Fibroblast of mammary gland (primary cell): Measurements from ENCODE around the gene KIF26A.

Experiments
- DNase-seq: peaks from one replicate; pipeline ENCODE4 v3.0.0-alpha.2; 2010; ENCODE audit warnings: low read depth
- H3K4me3 ChIP-seq: 2 replicates; pipeline ENCODE4 v1.5.1; 2011; ENCODE audit warnings: low read depth, mild to moderate bottlenecking, low read length, moderate library complexity; ENCODE audit not compliant: control insufficient read depth
- CTCF ChIP-seq: conservative IDR thresholded peaks from 2 replicates; pipeline ENCODE4 v1.5.1; 2011; ENCODE audit warnings: low read depth, low read length, inconsistent platforms; ENCODE audit not compliant: control insufficient read depth, insufficient read depth

The KIF26A gene

DNA sequence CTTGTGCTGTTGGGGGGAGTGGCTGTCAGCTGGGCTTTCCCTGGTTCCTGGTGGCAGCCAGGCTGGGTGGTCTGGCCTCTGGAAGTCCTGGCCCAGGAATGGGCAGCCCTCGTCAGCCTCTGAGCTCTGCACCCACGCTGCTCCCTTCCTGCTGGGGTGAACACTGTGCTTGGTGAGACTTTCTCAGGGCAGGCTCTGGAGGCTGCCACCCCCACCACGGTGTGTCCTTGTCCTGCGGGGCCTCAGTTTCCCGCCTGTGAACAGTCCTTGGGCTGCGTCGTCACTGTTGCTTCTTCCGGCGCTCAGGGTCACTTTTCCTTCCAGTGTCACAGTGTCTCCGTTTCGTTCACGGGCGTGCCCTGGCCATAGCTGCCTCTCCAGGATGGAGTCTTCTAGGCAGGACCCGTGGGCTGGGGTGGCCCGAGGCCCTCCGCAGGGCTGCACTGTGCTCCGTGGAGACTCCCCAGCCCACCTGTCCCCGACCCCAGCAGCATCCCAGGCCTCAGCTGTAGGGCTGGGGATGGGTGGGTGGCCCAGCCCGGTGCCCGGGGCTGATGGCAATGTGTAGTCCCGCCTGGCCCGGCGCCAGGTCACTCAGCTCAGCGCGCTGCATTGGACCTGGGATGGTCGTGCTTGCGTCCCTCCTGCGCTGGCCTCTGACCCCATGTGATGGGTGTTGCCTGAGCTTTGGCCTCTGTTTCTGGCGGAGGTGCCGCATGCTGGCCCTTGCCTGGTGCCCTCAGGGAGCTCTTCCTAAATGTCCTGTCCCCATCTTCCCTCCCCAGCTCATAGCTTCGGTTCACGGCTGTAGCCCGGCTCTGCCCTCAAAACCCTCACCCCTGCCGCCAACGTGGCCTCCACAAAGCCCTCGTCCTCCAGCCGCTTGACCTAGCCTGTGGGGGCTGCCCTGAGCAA lies 6.8 kb downstream of the KIF26A start:
- no peak for DNase-seq
- TF ChIP-seq CTCF, result no peak
- no peak overlapping the region for H3K4me3 ChIP-seq

DNA sequence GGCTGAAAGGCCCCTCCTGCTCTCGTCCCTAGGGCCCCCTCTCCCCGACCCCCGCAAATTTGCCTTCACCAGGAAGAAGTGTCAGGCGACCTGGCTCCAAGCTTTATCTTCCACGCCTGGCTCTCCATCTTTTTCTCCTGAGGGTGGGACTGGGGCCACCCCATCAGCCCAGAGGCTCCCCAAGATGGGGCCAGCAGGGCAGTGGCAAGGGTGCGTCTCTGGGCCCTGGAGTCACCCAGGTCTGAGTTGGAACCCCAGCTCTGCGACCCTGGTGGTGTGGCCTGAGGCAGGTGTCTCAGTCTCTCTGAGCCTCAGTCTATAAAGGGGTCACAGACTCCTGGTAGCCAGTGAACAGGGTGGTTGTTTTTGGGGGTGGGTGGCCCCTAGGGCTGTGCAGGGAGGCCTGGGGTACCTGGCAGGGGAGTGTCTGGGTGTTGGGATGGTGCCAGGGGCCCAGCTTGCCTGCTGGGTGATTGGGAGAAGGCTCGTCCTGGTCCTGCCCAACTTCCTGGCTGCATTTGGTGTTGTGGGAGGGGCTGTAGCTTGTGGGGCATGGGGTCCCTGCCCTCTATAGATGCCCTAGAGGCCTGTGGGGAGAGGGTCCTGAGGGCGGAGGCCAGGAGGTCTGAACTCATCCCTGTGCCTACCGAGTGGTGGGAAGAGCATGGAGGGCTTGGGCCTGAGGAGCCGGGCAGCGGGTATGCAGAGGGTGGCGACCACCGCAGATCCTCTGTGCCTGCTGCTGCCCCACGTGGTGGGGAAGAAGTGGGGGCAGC lies 7.6 kb downstream of the KIF26A start:
- no peak for DNase-seq
- TF ChIP-seq CTCF, result no peak
- H3K4me3 ChIP-seq, result no peak overlapping the region

DNA sequence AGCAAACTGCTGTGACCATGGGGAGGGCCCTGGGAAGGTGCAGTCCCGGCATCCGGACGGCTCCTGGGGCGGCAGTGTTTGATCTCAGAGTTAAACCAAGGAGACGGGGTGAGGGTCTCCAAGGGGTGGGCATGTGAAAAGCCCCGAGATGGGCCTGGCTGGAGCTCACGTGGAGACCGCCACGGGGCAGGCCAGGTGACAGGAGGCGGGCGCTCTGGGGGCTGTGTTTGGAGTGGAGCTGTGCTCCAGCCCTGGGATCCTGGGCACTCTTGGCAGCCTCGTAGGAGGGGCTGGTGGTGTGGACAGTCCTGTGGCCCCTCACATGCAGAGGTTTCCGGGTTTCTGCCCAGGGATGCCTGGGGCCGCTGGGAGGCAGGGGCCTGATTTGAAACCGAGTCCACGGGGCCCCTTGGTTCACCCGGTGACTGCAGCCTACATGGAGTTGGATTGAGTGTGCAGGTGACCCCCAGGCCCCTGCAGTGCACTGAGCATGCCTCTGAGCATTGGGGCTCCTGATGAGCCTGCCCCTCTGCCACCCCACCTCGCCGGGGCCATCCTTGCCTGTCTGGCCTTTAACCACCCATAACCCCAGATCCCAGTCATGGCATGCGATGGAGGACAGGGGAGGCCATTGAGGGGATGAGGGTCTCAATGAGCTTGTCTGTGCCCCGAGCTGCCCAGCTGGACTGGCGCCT lies 8.4 kb downstream of the KIF26A start:
- no peak overlapping the region for H3K4me3 ChIP-seq
- no peak for TF ChIP-seq CTCF
- no peak for DNase-seq

GRCh38 chr14:104147346-104148125 lies 9.1 kb downstream of the KIF26A start:
- DNase-seq, result no peak
- H3K4me3 ChIP-seq, result no peak overlapping the region
- no peak for TF ChIP-seq CTCF

GRCh38 chr14:104148433-104149277 lies 10.3 kb downstream of the KIF26A start:
- no peak overlapping the region for H3K4me3 ChIP-seq
- TF ChIP-seq CTCF, result no peak
- DNase-seq, result no peak
